ENCODE measurements around the gene SNRPD2.

The SNRPD2 gene

GRCh38 chr19:45641274-45642105 is 50.3 kb downstream of the SNRPD2 start:
- Mint-ChIP-seq H3K27me3 (ENCODE audit: low read depth, poor library complexity) (peaks cover 33% of the 10 kb centered on the region), H3K4me1 (peaks cover 44% of the 10 kb centered on the region), H3K36me3 (ENCODE audit: low read depth) (peaks cover 4% of the 10 kb centered on the region), H3K9me3 (peaks cover 6% of the 10 kb centered on the region), H3K27ac (peak overlapping the region; percentile 17), H3K4me3 (peak overlapping the region; percentile 71)
- no peak for TF ChIP-seq CTCF (IDR thresholded peaks at IDR 0.05)
- DNase-seq: peak; percentile 91

- Mint-ChIP-seq H3K4me3 (peak overlapping the region; percentile 71), H3K36me3 (ENCODE audit: low read depth) (no peaks in the 10 kb centered on the region), H3K9me3 (no peaks in the 10 kb centered on the region), H3K4me1 (peaks cover 38% of the 10 kb centered on the region), H3K27ac (no peak overlapping the region), H3K27me3 (ENCODE audit: low read depth, poor library complexity) (peaks cover 26% of the 10 kb centered on the region)
- no peak for TF ChIP-seq CTCF (IDR thresholded peaks at IDR 0.05)
- peak; percentile 56 for DNase-seq
These were observed 50.9 kb downstream of the SNRPD2 start for GRCh38 chr19:45640849-45641273.

DNA sequence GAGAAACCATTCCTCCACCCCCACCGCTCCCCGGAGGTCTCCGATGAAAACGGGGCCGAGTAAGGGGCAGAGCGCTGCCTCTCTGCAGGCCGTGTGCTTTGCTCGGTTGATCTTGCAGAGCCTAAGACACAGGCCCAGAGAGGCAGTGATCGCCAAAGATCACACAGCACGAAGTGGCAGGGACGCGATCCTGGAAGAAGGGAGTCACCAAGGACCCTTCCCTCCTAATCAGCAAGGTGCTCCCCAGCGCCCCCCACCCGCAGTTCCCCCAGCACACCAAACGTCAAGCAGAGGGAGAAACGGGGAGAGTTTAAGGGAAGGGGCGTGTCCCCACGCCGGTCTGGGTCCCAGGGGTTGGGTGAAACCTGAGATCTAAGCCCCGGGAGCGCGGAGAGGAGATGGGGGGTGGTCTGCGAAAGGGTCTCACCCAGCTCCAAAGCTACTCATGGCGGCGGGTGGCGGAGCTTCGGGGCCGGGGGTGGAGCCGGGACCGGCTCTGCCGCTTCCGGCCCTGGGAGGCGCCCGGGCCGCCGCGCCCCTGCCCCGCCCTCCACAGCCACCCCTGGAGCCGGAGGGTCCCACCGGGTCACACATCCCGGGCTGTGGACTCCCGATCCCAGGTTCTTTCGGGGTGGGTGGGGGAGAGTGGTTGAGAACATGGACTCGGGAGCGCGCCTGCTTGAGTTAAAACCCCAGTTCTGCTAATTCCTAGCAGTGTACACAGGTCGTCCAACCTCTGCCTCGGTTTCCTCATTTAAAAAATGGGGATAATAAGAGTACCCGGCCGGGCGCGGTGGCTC is 52.6 kb downstream of the SNRPD2 start, which contains the start of gene EML2:
Gene EML2 (minus strand): TSS at position 468 of the 800 bp plus-strand sequence. CDS start 21 bp downstream, at position 447.
- Mint-ChIP-seq H3K36me3 (ENCODE audit: low read depth) (no peaks in the 10 kb centered on the region), H3K27ac (no peak within 1 kb of the TSS), H3K4me3 (peak within 1 kb of the TSS; percentile 84), H3K27me3 (ENCODE audit: low read depth, poor library complexity) (peaks cover 11% of the 10 kb centered on the region), H3K4me1 (peaks cover 38% of the 10 kb centered on the region), H3K9me3 (no peaks in the 10 kb centered on the region)
- DNase-seq: peak; percentile 83
- TF ChIP-seq CTCF (IDR thresholded peaks at IDR 0.05): peak; percentile 15

DNA sequence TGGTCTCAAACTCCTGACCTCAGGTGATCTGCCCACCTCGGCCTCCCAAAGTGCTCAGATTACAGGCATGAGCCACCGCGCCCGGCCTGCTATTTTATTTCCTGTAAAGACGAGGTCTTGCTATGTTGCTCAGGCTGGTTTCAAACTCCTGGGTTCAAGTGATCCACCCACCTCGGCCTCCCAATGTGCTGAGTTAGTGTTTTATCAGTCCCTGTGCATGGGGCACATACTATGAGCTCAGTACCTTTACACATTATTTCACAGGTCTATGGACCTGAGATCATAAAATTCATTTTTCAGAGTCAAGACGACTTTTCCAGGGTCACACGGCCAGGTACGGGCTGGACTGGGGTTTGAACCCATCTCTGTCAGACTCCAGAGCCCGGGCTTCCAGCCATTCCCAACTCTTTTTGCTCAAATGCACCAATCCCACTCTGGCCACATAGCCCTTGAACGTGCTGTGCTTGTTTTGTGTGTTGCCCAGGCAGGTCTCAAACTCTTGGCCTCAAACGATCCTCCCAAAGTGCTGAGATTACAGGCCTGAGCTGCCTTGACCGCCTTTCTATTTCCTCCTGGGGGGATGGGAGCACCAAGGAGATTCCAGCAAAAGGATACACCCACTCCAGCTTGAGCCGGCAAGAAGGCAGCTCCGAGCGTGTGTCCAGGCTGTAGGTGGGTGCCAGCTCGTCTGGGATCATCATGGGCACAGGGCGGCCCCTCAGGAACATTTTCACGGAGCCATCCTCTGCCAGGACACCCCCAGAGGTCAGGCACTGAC is 53.7 kb downstream of the SNRPD2 start:
- no peaks in the 10 kb centered on the region for H3K9me3 Mint-ChIP-seq
- no peaks in the 10 kb centered on the region for H3K36me3 Mint-ChIP-seq (ENCODE audit: low read depth)
- peaks cover 3% of the 10 kb centered on the region for H3K27me3 Mint-ChIP-seq (ENCODE audit: low read depth, poor library complexity)
- TF ChIP-seq CTCF (IDR thresholded peaks at IDR 0.05): no peak
- no peak overlapping the region for H3K27ac Mint-ChIP-seq
- H3K4me1 Mint-ChIP-seq: peaks cover 30% of the 10 kb centered on the region
- H3K4me3 Mint-ChIP-seq: peak overlapping the region; percentile 84
- no peak for DNase-seq
